Astrocyte (in vitro differentiated cells and primary cell): ENCODE data around the gene PPP2R5B.

Experiments
- EZH2 ChIP-seq: IDR thresholded peaks from 2 replicates; pipeline ENCODE4 v1.6.1; 2012; ENCODE audit warnings: mild to moderate bottlenecking, low read length, inconsistent platforms; ENCODE audit not compliant: insufficient read depth
- TF ChIP-seq, protein P1 (sequence below): IDR thresholded peaks from 2 replicates; pipeline ENCODE4 v1.5.1; 2011; ENCODE audit warnings: low read depth, mild to moderate bottlenecking, inconsistent platforms, low read length, moderate library complexity; ENCODE audit not compliant: insufficient read depth

- TF ChIP-seq, protein P1, sequence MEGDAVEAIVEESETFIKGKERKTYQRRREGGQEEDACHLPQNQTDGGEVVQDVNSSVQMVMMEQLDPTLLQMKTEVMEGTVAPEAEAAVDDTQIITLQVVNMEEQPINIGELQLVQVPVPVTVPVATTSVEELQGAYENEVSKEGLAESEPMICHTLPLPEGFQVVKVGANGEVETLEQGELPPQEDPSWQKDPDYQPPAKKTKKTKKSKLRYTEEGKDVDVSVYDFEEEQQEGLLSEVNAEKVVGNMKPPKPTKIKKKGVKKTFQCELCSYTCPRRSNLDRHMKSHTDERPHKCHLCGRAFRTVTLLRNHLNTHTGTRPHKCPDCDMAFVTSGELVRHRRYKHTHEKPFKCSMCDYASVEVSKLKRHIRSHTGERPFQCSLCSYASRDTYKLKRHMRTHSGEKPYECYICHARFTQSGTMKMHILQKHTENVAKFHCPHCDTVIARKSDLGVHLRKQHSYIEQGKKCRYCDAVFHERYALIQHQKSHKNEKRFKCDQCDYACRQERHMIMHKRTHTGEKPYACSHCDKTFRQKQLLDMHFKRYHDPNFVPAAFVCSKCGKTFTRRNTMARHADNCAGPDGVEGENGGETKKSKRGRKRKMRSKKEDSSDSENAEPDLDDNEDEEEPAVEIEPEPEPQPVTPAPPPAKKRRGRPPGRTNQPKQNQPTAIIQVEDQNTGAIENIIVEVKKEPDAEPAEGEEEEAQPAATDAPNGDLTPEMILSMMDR: no peak
- no peak for TF ChIP-seq EZH2
Measured at GRCh38 chr11:64891880-64892279, 32.6 kb upstream of the PPP2R5B start.
